DOHH2 (cell line): ENCODE data around the gene MON1B.

Source experiments
- H3F3A ChIP-seq: fragments of 200-600 bp; sonication (generic), shearing (Covaris generic); 2 replicates; pipeline ENCODE4 v1.6.0; 2016; ENCODE audit warnings: antibody characterized with exemption, mild to moderate bottlenecking; ENCODE audit not compliant: control insufficient read depth, insufficient read depth
- H3K27ac ChIP-seq: fragments of 200-600 bp; sonication (generic); 2 replicates; pipeline ENCODE4 v1.5.1; 2014; ENCODE audit warnings: low read depth, mild to moderate bottlenecking, low read length, moderate library complexity
- H3K27me3 ChIP-seq: fragments of 200-600 bp; sonication (generic); 2 replicates; pipeline ENCODE4 v1.6.1; 2014; ENCODE audit warnings: mild to moderate bottlenecking, low read length, mixed read lengths; ENCODE audit not compliant: control insufficient read depth
- H3K36me3 ChIP-seq: fragments of 200-600 bp; sonication (generic); 2 replicates; pipeline ENCODE4 v1.6.1; 2014; ENCODE audit warnings: mild to moderate bottlenecking, low read length, moderate library complexity, mixed read lengths; ENCODE audit not compliant: control insufficient read depth
- H3K4me1 ChIP-seq: fragments of 200-600 bp; sonication (generic); 2 replicates; pipeline ENCODE4 v1.6.1; 2014; ENCODE audit warnings: mild to moderate bottlenecking, low read length, mixed read lengths; ENCODE audit not compliant: control insufficient read depth
- H3K4me2 ChIP-seq: fragments of 200-600 bp; sonication (generic); 2 replicates; pipeline ENCODE4 v1.6.0; 2014; ENCODE audit warnings: mild to moderate bottlenecking, low read length, moderate library complexity
- H3K4me3 ChIP-seq: fragments of 200-600 bp; sonication (generic); 2 replicates; pipeline ENCODE4 v1.5.1; 2014; ENCODE audit warnings: mild to moderate bottlenecking, low read length, mixed read lengths
- H3K79me2 ChIP-seq: fragments of 200-600 bp; sonication (generic); 2 replicates; pipeline ENCODE4 v1.6.1; 2014; ENCODE audit warnings: mild to moderate bottlenecking, low read length, mixed read lengths; ENCODE audit not compliant: control insufficient read depth
- H3K9me2 ChIP-seq: fragments of 200-600 bp; sonication (generic); replicated peaks from 2 replicates; pipeline ENCODE4 v1.6.1; 2014; ENCODE audit warnings: mild to moderate bottlenecking, low read length, mixed read lengths; ENCODE audit not compliant: control insufficient read depth
- H3K9me3 ChIP-seq: fragments of 200-600 bp; sonication (generic); 2 replicates; pipeline ENCODE4 v1.6.1; 2014; ENCODE audit warnings: antibody characterized with exemption, low read length, mixed read lengths; ENCODE audit not compliant: control insufficient read depth, insufficient read depth
- H4K20me1 ChIP-seq: fragments of 200-600 bp; sonication (generic); 2 replicates; pipeline ENCODE4 v1.6.0; 2014; ENCODE audit warnings: low read depth, mild to moderate bottlenecking, antibody characterized with exemption, low read length, moderate library complexity; ENCODE audit not compliant: control insufficient read depth, insufficient read depth
- CTCF ChIP-seq: fragments of 200-600 bp; sonication (generic); IDR thresholded peaks from one replicate; pipeline ENCODE4 v1.5.1; 2014; ENCODE audit warnings: antibody characterized with exemption, mild to moderate bottlenecking, low read depth, low read length; ENCODE audit not compliant: poor library complexity, severe bottlenecking
- EZH2phosphoT487 ChIP-seq: fragments of 200-600 bp; sonication (generic); IDR thresholded peaks from 2 replicates; pipeline ENCODE4 v1.6.1; 2017; ENCODE audit warnings: borderline replicate concordance, mild to moderate bottlenecking, antibody characterized with exemption, low read length, moderate library complexity, mixed read lengths

Gene MON1B

GRCh38 chr16:77219437-77219836 lies 28.4 kb downstream of the MON1B start:
- Histone ChIP-seq H3K4me2 (no peak overlapping the region), H3K9me2 (no peaks in the 10 kb centered on the region), H3K79me2 (no peaks in the 10 kb centered on the region; the same call in 1 of the 2 replicates), H4K20me1 (no peaks in the 10 kb centered on the region), H3K36me3 (no peaks in the 10 kb centered on the region), H3F3A (no peaks in the 10 kb centered on the region), H3K4me3 (no peak overlapping the region), H3K27me3 (no peaks in the 10 kb centered on the region), H3K27ac (no peak overlapping the region), H3K9me3 (no peaks in the 10 kb centered on the region), H3K4me1 (no peaks in the 10 kb centered on the region)
- TF ChIP-seq EZH2phosphoT487: no peak
- no peak for TF ChIP-seq CTCF

DNA sequence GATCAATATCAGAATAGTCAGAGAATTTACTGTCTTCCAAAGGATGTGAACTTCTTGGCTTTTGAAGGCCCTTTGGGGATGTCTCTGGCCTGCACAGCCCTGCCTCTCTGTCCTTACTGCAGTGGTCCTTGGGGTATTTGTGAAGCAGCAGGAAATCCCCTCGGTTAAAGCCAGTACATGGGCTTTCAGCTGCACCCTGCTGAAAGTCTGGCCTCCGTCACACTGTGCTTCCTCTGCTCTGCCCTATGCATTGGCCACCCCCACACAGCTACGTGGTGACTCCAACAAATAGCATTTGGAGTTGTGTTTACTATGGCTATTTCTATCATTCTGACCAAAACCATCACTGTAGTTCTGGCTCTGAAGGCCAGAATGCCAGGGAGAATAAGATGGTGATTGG lies 29.4 kb downstream of the MON1B start:
- H3K79me2 ChIP-seq: no peaks in the 10 kb centered on the region
- no peak overlapping the region for H3K4me3 ChIP-seq
- TF ChIP-seq EZH2phosphoT487 (no peak), CTCF (no peak)
- H3K4me1 ChIP-seq: no peaks in the 10 kb centered on the region
- H4K20me1 ChIP-seq: no peaks in the 10 kb centered on the region
- H3K27ac ChIP-seq: no peak overlapping the region
- no peaks in the 10 kb centered on the region for H3K9me3 ChIP-seq
- no peak overlapping the region for H3K4me2 ChIP-seq
- H3K27me3 ChIP-seq: no peaks in the 10 kb centered on the region
- no peaks in the 10 kb centered on the region for H3K9me2 ChIP-seq
- H3F3A ChIP-seq: no peaks in the 10 kb centered on the region
- H3K36me3 ChIP-seq: no peaks in the 10 kb centered on the region

DNA sequence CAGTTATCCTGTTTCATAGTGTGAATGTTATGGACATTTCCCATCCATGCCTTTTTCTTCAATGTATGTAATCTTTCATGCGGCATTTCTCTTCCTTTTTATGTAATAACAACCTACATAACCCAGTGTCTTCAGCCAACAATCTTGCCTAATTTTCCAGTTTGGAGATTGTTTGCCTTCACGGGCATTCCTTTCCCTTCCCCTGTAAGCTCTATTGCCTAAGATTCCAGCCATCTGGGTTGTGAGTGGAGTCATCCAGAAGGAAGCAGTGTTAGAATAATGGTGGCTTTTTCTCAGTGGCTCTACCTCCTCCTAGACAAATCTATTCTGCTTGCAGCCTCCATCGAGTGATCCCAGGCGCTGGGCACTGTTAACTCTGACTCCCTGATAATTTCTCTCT lies 30.5 kb downstream of the MON1B start:
- Histone ChIP-seq H3K79me2 (no peaks in the 10 kb centered on the region), H3K9me2 (no peaks in the 10 kb centered on the region), H3K4me1 (no peaks in the 10 kb centered on the region), H3K27ac (no peak overlapping the region), H4K20me1 (no peaks in the 10 kb centered on the region), H3K36me3 (no peaks in the 10 kb centered on the region), H3K4me3 (no peak overlapping the region), H3K9me3 (no peaks in the 10 kb centered on the region), H3F3A (no peaks in the 10 kb centered on the region), H3K27me3 (no peaks in the 10 kb centered on the region), H3K4me2 (no peak overlapping the region)
- TF ChIP-seq CTCF (no peak), EZH2phosphoT487 (no peak)

GRCh38 chr16:77223184-77223583 lies 32.2 kb downstream of the MON1B start:
- Histone ChIP-seq H4K20me1 (no peaks in the 10 kb centered on the region), H3F3A (no peaks in the 10 kb centered on the region), H3K9me2 (no peaks in the 10 kb centered on the region), H3K9me3 (no peaks in the 10 kb centered on the region), H3K79me2 (no peaks in the 10 kb centered on the region), H3K4me3 (no peak overlapping the region), H3K27me3 (peaks cover 6% of the 10 kb centered on the region), H3K27ac (no peak overlapping the region), H3K4me1 (no peaks in the 10 kb centered on the region), H3K4me2 (no peak overlapping the region), H3K36me3 (no peaks in the 10 kb centered on the region)
- peak; percentile 77 for TF ChIP-seq CTCF
- no peak for TF ChIP-seq EZH2phosphoT487
